ENCODE measurements around the gene HSPA8.
"Not testable (repeated sequence)": the region's sequence is repeated elsewhere in the genome, so short reads cannot be mapped to it uniquely, and the experiment has no call there.

Gene HSPA8

DNA sequence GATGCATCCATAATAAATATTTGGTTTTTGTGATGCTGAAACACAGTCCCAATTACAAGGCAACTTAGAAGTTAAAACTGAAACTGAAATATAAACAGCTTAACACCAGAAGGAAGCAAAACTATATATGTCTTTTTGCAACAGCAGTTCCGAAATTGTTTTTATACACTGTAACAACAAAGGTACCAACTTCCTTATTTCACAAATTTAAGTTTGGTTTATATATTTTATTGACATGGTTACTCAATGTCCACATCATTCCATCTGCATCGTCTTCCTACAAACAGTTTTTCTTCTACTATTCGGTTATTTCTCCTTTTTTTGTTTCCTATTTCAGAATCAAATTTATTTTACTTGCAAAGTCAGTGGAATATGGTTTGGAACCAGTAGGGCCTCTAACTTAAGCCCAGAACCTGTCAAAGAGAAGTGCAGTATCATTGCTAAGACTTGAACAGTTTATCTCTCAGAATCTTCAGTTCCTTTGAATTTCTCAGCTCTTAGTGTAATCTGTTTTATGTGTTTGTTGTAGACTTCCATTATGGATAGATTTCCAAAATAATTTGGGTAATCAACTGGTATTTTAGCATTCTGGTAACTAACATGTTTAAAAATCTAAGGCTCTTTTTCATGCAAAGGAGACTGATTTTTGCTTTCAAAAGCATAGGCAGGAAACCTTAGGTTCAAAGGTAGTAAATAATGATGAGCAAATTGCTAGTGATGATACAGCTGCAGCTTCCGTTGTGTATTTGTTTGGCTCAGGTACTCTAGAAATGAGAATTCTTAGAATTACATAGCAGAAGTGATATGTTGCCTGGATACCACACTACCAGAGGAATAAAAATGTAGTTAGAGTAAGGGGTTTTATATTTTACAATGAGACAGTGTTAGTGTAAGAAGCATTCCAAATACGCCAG lies 8.2 kb upstream of the HSPA8 start:
- no peak for DNase-seq

DNA sequence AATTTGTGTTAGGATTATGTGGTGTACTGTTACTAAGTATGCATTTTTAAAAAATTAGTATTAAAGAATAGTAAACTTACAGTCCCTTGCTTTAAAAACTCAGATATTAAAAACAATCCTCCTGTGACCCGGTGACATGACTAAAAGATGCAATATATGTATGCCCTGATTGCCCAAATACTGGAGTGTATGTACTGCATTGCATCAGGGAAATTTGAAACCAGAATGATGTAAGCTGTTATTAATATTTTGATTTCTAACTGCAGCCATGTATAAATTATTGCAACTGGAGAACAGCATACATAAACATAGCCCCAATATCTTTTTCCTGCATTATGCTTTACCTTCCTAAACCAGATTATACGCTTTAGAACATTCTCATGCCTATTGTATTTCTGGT lies 3.7 kb upstream of the HSPA8 start:
- no peak for DNase-seq

GRCh38 chr11:123063826-123064657 lies 2.1 kb upstream of the HSPA8 start:
- DNase-seq = no peak

DNA sequence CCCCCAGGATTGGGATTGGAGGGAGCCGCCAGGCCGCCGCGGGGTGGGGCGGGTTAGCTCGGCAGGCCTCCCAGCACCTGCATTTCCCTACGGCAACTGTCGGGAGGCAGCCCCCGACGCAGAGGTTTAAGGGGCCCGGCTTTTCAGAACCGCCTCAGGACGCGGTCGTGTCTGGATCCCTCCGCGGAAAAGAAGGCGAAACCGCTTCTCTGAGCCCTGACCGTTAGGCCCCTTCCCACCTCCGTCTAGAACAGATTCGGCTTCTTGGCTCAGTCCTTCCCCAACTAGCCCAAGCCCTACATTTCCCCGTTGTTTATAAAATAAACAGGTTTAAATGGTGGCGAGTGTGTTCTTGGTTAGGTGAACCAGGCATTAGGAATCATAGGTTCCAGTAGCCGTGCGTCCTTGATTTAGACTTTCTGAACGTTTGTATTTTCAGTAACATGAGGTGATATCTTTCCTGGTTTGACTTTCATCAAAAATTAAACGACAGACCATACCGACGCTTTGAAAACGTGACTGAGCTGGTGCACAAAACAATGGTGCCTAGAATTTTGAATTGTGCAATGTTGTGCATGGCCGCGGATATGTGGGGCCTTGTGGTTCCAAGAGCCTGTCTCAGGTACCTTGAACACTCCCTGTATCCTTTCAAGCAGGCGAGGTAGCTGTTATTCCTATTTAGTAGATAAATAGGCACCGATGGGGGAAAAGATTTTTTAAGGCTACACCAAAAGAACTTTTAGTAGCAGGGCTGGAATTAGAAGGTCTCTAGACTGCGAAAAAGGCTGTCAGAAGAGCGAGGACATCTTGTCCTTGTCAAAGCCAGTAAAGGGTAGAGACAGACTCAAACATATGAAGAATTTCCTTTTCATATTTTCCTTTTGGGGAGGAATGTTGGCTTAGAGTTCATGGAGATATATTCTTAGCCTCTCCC lies 1.2 kb upstream of the HSPA8 start:
- DNase-seq = no peak

- DNase-seq = peak; percentile 100
These were observed 389 bp upstream of the HSPA8 start for GRCh38 chr11:123062158-123062891.

- DNase-seq = no peak
These were observed 1.5 kb downstream of the HSPA8 start for GRCh38 chr11:123060277-123061000.

DNA sequence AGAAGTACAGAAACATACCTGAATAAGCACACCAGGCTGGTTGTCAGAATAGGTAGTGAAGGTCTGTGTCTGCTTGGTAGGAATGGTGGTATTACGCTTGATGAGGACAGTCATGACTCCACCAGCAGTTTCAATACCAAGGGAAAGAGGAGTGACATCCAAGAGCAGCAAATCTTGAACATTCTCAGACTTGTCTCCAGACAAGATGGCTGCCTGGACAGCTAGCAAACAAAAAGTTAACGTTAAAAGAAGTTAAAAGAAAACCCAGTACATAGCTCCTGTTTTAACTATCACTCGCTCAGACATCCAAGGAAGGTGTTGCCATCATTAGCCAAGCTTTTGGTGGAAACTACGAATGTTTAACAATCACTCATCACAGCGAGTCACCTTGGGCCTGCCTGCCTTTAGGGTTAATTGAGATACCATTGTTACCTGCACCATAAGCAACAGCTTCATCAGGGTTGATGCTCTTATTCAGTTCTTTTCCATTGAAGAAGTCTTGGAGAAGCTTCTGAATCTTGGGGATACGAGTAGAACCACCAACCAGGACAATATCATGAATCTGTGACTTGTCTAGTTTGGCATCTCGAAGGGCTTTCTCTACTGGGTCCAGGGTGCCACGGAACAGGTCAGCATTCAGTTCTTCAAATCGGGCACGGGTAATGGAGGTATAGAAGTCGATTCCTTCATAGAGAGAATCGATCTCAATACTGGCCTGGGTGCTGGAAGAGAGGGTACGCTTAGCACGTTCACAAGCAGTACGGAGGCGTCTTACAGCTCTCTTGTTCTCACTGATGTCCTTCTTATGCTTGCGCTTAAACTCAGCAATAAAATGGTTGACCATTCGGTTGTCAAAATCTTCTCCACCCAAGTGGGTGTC lies 2.7 kb downstream of the HSPA8 start:
- DNase-seq = not testable (repeated sequence)

- no peak for DNase-seq
These were observed 4.2 kb downstream of the HSPA8 start for GRCh38 chr11:123057661-123058305.

- no peak for DNase-seq
These were observed 5.0 kb downstream of the HSPA8 start for GRCh38 chr11:123056835-123057491.

- no peak for DNase-seq
These were observed 6.6 kb downstream of the HSPA8 start for GRCh38 chr11:123055191-123055901.

DNA sequence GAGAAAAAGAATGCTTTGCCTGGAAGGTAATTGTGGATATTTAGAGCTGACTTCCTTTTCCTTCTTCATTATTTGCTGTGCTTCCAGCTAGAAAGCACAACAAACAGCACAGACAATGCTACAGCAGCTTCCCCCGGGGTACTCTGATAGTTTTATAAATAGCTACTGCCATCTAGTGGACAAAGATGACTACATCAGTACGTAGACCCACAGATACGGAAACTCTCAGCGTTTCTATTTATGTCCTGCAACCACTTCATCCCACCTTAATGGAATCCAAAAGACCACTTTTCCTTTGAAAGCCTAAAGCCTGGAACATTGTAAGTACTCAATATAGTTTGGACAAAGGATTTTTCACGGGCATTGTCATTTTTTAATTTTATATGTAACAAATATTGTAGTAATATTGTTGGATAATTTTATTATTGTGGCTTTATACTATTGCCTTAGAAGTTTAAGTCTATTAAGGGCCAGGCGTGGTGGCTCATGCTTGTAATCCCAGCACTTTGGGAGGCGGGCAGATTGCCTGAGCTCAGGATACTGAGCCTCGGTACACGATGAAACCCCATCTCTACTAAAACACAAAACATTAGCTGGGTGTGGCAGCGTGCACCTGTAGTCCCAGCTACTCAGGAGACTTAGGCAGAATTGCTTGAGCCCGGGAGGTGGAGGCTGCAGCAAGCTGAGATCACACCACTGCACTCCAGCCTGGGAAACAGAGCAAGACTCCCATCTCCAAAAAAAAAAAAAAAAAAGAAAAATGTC lies 7.5 kb downstream of the HSPA8 start:
- peak; percentile 83 for DNase-seq

DNA sequence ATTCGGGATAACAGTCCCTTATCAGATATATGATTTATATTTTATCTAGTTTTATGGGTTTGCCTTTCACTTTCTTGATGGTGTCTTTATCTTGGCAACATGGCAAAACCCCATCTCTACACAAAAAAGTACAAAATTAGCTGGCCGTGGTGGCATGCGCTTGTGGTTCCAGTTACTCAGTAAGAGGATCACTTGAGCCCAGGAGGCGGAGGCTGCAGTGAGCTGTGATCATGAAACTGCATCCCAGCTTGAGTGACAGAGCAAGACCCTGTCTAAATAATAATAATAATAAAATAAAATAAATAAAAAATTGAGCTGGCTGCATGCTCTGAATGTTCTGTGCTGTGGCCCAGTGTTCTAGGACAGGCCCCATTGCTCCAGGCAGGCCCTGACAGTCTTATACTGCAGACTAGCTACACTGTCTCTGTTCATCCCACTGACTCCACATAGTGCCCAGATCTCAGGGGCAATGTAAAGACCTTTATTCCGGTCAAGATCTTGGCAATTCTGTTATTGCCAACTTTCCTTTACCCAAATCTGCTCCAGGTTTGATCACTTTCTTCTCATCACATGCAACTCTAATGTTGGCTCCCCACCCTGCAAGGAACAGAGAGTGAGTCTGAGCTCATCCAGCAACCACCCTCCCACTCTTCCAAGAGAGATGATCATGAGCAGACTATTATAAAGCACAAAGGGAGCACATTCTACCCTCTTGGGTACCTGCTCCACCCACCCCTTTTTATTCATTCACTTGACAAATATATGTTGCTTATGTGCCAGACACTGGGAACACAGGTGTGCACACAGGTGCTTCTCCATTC lies 8.8 kb downstream of the HSPA8 start:
- DNase-seq = no peak

DNA sequence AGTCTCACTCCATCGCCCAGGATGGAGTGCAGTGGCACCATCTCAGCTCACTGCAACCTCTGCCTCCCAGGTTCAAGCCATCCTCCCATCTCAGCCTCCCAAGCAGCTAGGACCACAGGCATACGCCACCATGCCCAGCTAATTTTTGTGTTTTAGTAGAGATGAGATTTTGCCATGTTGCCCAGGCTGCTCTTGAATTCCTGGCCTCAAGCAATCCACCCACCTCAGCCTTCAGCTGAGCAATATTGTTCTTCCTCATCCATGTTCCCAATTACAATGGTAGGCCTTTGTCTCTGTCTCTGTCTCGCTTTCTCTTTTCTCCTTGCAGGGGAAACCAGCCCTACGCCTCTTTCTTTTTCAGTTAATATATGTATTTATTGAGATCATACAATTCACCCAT lies 10.3 kb downstream of the HSPA8 start:
- DNase-seq = no peak

DNA sequence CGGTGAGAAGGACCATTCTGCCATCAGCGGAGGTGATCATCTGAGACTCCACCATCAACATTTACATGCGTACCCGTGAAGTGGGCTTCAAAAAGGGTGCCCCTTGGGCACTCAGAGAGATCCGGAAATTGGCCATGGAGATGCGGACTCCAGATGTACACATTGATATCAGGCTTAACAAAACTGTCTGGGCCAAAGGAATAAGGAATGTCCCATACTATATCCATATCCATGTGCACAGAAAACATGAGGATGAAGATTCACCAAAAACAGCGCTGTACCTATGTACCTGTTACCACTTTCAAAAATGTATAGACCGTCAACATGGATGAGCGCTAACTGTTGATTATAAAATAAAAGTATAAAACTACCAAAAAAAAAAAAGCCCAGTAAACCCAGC lies 10.8 kb downstream of the HSPA8 start:
- DNase-seq = no peak

GRCh38 chr11:123047947-123048293 lies 14.0 kb downstream of the HSPA8 start:
- DNase-seq = no peak

DNA sequence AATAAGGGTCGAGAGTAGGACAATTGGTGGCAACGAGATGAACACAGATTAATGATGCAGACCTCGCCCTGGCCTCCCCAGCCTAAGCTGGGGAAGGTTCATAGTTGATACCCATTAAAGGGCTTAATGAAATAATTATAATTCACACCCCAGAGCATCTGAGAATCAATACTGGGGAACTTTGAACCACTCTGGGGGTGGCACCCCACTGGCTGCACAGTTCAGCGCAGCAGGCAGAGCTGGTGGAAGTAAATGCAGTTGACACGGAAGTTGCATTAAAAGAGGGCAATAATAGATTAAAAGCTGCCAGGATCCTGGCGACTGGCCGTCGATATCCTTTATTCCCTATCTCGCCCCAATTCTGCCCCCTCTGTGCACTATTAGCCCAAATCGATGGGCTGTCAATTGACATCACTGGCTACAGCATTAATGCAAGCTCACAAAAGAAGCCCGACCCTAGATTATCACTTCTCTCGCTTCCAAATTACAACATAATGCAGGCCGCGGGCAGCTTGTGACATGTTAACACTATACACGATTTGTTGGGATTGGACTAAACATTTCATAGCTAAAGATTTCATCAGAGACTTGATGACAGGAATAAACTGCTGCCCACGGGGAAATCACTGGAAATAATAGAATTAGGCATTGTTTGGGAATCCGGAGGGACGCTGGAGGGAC lies 14.5 kb downstream of the HSPA8 start:
- DNase-seq = no peak

Data from NCI-H1436 (cell line).